Fibroblast of skin of left quadriceps (primary cell): Measurements from ENCODE around the gene CLPTM1L.
"Not testable (repeated sequence)": the region's sequence is repeated elsewhere in the genome, so short reads cannot be mapped to it uniquely, and the experiment has no call there.

ENCODE experiments used
- DNase-seq, 2 experiments: peaks; one replicate each; pipeline ENCODE4 v3.0.0-alpha.2; 2013; ENCODE audit warnings: low read depth in 2 of 2

The CLPTM1L gene

DNA sequence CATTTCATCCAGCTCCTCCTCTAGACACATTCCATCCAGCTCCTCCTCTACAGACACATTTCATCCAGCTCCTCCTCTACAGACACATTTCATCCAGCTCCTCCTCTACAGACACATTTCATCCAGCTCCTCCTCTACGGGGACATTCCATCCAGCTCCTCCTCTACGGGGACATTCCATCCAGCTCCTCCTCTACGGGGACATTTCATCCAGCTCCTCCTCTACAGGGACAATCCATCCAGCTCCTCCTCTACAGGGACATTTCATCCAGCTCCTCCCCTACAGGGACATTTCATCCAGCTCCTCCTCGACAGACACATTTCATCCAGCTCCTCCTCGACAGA, 18.4 kb downstream of the CLPTM1L start:
- not testable (repeated sequence) for DNase-seq

DNA sequence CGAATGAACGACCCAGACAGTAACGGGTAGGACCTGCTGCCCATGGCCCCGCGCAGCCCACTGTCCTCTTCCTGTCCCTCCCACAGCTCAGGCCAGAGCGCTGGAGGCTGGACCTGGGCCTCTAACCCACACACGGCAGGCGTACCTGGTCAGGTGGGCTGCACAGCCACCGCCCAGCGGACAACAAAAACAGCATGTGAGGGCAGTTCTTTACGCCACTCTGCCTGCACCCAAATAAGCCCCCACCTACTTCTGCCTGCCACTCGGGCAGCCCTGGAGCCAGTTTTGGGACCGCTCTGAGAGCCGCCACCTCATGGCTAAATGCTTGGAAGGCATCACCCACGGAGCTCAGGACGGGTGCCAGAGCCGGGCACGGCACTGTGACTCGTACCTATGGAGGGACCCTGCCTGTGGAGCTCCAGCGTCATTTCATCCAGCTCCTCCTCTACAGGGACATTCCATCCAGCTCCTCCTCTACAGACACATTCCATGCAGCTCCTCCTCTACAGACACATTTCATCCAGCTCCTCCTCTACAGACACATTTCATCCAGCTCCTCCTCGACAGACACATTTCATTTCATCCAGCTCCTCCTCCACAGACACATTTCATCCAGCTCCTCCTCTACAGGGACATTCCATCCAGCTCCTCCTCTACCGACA, 18.9 kb downstream of the CLPTM1L start:
- peak in 1 of 2 experiments; percentile 9 for DNase-seq

DNA sequence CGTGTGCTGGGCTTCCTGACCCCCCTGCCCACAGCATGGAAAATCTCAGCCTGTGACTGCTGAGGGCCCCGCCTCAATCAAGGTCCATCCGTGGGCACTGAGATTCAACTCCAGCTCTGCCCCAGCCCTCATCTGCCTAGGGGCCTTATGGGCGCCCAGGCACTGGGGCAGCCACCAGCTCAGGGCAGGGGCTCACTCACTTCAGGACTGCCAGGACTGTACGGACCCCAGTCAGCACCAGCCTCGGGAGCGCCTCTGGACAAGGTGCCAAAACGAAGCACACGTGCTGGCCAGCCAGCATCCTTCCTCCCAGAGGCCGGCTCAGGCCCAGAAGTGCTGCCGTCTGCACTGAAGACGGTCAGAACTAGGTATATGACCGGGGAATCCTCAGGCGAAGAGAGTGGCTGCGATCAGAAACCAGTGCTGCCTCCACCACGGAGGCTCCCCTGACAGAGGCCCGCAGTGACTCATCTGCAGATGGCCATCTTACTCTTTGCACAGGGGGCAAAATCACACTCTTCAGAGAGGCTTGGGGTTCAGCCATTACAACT, 19.6 kb downstream of the CLPTM1L start:
- DNase-seq = no peak

DNA sequence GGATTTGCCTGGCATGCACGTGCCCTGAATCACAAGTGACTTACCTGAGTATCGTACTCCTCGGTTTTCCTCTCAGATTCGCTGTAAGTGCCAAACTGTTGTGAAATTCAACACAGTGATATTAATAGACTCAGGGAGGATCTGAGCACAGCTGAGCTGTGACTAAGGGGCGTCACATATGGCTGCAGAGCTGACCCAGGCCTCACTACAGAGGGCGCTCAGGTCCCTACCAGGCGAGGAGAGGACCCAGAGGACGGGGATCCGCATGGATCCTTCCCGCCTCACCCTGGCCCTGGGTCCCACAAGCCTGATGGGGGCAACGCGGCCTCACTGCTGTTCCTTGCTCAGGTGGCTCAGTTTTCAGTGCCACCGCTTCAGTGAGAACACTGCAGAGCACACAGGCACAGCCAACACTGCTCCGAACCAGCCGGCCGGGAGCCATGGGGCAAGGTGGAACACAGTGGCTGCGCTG, 20.1 kb downstream of the CLPTM1L start:
- DNase-seq = no peak

DNA sequence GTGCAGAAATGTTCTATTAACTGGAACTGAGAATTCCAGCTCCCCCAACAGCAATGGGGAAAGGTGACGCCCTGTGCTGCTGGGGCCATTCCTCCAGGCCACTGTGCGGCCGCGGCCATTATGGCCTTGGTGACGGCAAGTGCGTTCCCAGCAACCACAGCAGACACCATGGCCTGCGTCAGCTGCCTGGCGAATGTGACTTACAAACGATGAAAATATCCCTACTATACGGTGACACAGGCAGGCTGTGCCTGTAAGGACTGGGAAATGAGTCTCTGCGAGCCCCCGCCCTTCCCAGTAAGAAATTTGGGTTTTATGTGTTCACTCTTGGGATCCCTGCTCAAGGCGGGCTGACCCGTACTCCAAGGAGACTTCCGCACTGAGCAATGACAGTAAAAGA, 20.6 kb downstream of the CLPTM1L start:
- DNase-seq = no peak

DNA sequence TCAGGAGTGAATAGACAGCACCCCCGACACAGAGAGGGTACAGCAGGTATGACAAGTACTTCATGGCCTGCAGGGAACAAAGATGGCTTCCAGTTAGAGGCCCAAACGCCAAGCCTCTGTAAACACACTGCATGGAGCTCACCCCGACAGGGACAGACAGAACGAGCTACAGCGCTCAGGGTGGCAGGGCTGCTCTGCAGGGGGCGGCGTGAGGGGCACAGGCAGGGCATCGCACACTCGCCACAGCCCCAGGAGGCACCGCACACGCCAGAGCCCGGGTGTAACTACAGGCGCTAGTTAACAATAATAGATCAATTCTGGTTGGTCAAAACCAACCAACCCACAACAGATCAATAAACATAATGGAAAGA, 21.1 kb downstream of the CLPTM1L start:
- no peak for DNase-seq

DNA sequence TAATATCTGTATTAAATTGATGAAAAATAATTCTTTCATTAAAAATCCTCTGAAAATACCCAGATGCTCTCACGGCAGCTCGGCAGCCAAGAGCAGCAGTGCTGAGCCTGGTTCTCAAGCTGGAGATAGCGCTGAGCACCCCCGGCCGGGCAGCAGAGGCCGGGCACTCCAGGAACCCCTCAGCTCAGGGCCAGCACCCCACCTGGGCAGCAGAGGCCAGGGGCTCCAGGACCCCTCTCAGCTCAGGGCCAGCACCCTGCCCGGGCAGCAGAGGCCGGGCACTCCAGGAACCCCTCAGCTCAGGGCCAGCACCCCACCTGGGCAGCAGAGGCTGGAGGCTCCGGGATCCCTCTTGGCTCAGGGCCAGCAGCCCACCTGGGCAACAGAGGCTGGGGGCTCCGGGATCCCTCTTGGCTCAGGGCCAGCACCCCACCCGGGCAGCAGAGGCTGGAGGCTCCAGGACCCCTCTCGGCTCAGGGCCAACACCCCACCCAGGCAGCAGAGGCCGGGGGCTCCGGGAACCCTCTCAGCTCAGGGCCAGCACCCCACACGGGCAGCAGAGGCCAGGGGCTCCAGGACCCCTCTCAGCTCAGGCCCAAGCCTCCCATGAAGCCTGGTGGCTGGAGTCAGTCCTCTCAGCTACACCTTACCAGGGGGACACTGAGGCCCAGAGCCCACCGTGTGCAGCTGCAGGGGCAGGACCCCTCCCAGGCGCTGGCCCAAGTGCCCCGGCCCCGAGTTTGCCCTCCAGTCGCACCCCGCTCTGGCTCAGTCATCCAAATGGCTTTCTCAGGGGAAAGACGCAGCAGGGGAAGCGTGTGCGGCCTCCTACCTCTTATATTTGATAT, 21.7 kb downstream of the CLPTM1L start:
- DNase-seq = no peak

DNA sequence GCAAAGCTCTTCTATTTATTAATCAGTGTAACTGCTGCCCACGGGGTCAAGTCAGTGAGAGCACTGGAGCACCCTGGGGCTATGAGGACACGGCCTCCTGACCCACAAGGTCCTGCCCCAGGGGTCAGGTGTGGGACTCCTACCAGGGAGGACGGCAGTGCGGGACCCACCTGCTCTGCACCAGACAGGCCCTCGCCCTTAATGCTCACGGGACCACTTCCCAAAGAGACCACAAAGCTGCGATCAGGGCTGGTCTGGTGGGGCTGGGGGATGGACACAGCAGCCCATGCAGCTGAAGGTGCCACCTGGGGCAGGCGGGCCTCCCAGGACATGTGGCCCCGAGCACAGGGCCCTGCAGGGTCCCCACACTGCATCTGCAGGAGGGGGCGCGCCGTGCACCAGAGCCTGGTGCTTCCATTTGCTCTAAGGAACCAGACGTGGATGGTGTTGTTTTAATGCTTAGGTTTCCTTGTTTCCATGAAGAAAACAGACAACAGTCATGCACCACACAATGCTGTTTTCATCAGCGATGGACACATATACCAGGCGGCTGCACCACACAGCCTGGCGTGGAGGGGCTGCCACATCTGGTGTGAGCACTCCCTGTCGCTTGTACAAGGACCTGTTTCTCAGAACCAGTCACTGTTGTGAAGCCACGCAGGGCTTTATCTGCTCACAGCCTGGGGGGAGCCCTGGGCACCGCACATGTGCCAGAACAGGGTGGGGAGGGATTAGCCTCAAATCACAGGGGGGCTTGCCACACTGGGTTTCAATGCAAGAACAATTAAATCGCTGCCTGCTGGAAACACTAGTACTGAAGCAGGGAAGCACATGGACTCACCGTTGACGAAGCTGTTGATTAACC, 22.6 kb downstream of the CLPTM1L start:
- no peak for DNase-seq

DNA sequence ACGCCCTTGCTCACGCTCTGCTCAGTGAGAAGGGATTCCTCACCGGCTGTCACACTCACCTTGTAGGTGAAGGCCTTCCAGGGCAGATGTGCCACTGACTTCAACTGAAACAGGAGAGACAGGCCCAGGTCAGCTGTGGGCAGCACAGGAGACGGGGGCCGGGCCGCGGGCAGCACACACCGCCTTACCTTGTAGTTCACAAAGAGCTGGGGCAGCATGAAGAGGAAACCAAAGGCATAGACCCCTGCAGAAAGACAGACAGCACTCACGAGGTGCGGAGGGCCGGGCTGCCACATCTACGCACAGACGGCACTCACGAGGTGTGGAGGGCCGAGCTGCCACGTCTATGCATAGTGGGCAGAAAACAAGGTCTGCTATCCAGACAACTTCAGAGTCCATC, 23.3 kb downstream of the CLPTM1L start:
- no peak for DNase-seq

DNA sequence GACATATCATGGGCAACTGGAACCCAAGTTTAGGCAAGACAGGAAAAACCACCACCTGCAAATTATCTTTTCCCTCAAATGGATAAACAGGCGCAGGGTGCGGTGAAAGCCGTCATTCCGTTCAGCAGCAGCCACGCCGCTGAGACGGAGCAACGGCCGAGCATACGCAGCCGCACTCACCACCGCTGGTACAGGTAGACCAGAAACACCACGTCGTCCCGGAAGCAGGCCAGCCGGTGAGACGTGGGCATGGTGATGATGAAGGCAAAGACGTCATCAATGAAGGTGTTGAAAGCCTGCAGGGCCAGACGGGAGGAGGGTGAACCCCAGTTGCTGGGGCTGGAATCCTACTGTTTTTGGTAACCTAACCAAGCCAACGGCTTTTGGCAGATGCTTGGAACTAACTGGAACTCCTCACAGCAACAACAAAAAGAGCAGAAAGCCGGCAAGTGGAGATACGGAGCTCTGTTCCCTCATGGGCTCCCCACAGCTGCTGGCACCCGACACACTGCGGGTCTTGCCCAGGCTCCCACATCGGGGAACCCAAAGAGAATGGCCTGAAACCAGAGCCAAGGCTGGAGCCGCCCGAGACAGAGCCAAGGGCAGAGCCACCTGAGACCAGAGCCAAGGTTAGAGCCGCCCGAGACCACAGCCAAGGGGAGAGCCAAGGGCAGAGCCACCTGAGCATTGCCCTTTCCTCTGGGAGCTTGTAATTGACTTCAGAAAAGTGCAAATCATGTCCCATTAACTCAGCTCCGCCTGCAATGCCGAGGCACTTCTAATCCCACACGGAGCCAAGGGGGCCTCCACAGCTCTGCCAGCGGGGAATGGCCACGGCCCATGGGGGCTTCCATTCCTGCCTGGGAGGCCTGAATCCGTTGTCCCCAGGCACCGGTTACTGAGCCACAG, 24.2 kb downstream of the CLPTM1L start:
- no peak for DNase-seq

DNA sequence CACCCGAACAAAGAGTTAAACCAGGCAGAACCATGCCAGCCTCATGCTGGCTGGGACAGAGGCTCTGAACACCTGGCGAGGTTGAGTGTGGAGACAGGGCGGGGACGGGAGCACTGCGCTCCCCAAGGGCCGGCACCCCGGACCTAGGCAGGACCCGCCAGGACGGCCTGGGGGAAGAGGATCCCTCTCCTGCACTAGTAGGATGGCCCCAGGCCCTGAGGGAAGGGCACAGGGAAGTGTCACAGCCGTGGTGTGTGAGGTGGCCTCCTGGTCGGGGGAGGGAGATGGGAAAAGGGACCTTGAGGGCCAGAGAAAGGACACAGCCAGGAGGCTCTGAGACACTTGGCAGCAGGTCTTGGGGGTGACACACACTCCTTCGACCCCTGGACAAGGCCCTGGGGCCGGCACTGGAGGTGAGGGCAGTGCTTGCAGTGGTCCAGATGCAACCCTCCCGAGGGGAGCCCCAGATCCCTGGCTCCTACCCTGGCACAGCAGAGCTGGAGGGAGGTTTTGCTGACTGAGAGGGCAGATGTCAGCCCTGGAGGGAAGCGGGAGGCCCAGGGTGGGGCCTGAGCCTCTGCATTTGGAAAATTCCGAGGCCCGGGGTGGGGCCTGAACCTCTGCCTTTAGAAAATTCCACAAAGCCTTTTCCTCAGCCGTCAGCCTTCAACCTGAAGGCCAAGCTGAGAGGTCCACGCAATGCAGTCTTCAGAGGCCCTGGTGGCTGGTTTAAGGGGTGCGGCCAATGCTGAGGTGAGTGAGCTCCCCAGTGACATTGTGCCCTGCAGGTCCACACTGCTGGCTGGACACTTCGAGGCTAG, 25.3 kb downstream of the CLPTM1L start:
- no peak for DNase-seq

DNA sequence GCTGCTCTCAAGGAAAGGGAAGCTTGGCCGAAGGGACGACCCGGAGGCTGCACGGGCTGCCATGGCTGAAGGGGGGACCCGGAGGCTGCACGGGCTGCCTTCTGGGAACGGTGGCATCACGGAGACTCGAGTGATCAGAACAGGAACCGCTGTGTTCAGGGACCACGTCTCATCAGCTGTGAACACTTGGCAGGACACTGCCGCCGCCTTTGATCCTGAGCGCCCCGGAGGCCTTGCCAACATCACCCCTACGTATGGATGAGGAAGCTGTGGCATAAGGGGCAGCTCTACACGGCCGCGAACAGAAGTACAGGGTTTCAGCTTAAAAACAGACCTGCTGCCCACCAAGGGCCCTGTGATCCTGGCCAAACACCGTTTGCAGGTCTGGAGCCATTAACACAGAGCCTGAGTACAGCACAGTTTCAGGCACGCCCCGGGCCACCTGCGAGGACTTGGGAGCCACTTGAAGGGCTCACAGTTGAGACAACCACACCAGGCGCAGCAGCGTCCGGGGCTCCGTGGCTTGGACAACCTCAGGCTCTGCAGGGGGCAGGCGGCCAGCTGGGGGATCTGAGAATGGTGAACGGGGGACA, 26.1 kb downstream of the CLPTM1L start:
- no peak for DNase-seq

DNA sequence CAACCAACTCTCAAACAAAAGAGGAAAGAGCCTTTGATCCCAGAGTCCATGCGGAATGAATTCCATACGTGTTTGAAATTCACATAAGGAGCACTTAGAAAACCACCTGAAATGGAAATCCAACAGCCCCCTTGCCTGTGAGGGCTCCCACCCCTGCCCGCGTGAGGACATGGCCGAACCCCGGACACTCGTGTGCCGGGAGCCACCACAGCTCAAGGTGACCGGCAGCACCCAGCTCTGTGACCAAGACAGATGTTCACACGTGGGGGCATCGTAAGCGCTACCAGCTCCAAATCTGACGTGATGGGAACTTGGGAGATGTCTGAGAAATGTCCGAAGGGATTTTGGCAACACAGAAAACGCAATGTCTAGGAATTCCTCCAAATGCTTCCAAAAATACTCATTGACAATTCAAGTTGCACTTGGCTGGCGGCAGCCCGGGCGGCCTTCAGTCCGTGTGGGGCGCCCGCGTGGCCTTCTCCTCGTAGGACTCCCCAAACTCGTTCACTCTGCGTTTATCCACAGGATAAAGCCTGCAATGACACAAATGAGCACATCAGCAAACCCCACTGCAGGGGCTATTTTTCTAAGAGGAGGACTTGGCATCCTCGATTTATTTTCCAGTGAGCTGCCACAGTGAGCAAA, 26.9 kb downstream of the CLPTM1L start:
- no peak for DNase-seq

DNA sequence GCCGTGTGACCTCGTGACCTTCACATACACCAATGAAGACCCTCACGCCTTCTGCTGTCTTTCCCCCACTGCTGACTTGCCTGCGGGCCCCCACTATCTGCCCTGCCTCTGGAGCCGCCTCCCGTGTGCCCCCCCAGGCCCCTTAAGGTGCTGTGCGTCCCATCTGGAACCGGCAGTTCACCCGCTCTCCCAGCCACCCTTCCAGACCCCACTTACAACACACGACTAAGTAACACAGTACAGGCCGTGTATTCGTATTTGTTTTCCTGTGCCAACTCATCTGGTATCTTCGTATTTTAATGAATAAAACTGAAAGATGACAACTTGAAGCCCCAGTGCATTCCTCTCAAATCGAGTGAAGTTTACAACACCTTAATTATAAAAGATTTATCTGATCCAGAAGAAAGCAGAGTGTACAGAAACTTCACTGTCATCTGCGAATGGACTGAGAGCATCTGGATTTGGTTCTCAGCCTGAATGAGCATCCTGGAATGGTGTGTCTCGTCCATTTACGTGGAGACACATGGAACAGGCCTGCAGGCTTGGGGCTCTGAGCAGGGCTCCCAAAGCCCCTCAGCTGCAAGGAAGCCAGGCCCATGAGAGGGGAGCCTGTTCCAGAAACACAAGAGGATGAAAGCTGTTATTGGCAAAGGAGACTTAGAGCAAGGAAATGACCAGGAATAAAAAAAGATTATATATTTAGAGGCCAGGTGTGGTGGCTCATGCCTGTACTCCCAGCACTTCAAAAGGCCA, 28.1 kb downstream of the CLPTM1L start:
- DNase-seq = no peak

DNA sequence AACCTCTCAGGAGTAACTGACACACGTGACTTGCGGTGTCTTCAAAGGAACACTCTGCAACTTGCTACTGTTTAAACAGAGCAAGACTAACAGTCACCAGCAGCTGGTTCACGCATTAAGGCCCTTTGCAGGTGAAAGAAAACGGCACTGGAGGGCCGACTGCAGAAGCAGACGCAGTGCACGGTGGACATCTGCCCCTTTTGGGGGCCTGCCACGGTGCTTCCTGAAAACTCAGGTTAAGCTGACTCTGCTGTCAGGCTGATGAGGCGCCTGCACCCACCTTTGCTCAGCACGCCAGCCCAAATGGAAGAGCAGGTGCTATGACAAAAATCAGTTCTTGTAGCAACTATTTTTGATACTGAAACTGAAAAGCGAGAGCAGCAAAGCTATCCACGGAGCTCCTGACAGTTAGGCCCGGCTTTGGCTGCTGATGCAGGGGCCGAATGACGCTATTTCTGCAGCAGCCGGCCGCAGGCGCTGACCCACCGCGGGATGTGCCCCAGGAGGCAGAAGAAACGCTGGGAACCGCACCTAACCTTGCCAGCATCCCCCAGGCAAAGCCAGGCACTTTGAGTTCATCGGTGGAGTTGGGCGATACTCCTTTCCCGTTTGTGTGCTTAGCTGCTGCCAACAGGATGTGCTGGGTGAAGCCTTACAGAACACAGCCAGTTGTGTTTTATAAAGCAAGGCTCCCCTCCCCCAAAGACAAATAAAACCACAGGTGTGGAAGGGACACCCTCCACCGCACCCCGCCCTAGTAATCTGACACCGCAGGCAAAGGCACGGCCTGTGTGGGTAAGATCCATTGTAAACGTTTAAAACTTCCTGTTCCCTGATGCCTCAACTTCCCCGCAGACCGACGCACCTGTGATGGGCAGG, 29.0 kb downstream of the CLPTM1L start:
- DNase-seq = no peak

DNA sequence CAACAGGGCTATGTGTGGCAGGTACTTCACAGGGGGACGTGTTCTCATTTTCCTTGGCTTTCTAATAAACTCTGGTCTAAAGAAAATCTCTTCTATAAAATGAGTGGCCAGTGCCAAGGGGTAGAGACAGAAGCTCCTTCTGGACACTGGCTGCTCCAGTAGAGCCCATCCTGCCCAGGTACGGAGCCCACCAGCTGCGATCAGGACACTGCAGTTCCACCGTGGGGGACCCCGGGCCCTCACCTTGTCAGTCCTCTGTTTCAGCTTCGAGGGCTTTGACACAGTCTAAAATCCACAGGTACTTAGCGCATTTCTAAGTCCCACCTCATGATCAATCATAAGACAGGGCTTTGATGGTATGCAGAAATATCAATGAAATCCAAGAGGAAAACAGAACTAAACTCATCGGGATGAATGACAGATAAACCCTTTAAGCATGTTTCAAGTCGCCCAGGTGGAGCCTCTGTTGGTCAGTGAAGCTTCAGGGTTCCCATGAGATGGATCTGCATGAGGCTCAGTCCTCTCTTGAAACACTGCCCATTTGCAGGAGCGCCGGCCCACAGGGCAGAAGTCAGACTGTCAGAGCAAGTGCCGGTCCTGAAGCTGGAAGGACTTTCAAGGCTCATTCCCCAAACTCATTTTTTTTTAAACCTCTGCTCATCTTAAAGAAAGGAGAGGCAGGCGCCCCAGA, 29.7 kb downstream of the CLPTM1L start:
- DNase-seq = no peak

DNA sequence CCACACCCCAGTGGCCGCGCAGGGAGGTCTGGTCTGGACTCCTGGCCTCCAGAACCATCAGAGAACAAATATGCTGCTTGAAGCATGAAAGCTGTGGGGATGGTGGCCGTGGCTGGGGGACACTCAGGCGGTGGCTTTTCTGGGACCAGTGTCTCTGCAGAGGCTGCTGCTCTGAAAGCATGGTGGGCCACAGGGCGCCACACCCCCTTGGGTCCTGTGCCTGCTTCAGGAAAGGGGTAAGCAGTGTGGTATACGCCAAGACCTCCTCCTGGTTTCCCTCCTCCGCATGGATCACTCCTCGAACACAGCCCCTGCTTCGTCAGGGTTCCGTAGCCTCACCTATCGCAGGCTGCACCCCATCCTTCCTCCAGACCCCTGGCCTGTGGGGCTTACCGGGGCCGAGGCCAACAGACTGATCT, 30.3 kb downstream of the CLPTM1L start:
- DNase-seq = no peak
